Upper lobe of left lung (tissue), 4 donors: ENCODE data around the gene PTPN6.
A peak's percentile ranks its signal among the peaks of the same experiment; 100 is the strongest.

ENCODE experiments used
- CTCF ChIP-seq, 6 experiments: fragments of 450-650 bp in 4 of 6; fragments of 200-600 bp in 2 of 6; sonication (generic) in 2 of 6; IDR thresholded peaks; one replicate each; pipeline ENCODE4 v1.5.1; 2016 to 2019; ENCODE audit warnings: antibody characterized with exemption in 6 of 6
- POLR2A ChIP-seq, 4 donors: fragments of 450-650 bp; IDR thresholded peaks; one replicate each; pipeline ENCODE4 v1.5.1; 2016 to 2017; ENCODE audit warnings: antibody characterized with exemption in 4 of 4, mild to moderate bottlenecking in 2 of 4
- POLR2AphosphoS5 ChIP-seq, 2 donors: sonication (generic); formaldehyde crosslinking; IDR thresholded peaks; one replicate each; pipeline ENCODE4 v1.5.1; 2017; ENCODE audit warnings: antibody characterized with exemption in 2 of 2

GRCh38 chr12:6962285-6963015, 11.3 kb downstream of the PTPN6 start:
- TF ChIP-seq CTCF (IDR thresholded peaks at IDR 0.05) (no peak), POLR2A (IDR thresholded peaks at IDR 0.05) (peak in 2 of 4 donors; percentile 72 to 76), POLR2AphosphoS5 (IDR thresholded peaks at IDR 0.05) (peak in 1 of 2 donors; percentile 33)
